22Rv1 (cell line): Measurements from ENCODE around the gene SBNO2.

ENCODE experiments used
- H3K27ac ChIP-seq: fragments of 450-650 bp; 2 replicates; pipeline ENCODE4 v1.5.1; 2017
- CTCF ChIP-seq: fragments of 450-650 bp; IDR thresholded peaks from 2 replicates; pipeline ENCODE4 v1.5.1; 2017; ENCODE audit warnings: mild to moderate bottlenecking
- ZFX ChIP-seq: fragments of 450-650 bp; IDR thresholded peaks from 2 replicates; pipeline ENCODE4 v1.6.1; 2017; ENCODE audit warnings: antibody characterized with exemption, borderline replicate concordance

SBNO2 gene

GRCh38 chr19:1140272-1141027 is 33.6 kb downstream of the SBNO2 start:
- TF ChIP-seq ZFX (no peak), CTCF (no peak)
- H3K27ac ChIP-seq = no peak overlapping the region

- no peak for TF ChIP-seq ZFX
- TF ChIP-seq CTCF = no peak
- no peak overlapping the region for H3K27ac ChIP-seq
Measured at GRCh38 chr19:1139126-1139525, 34.9 kb downstream of the SBNO2 start.

- no peak for TF ChIP-seq ZFX
- TF ChIP-seq CTCF = no peak
- no peak overlapping the region for H3K27ac ChIP-seq
Measured at GRCh38 chr19:1138121-1138520, 35.9 kb downstream of the SBNO2 start.

GRCh38 chr19:1136621-1137317 is 37.3 kb downstream of the SBNO2 start:
- TF ChIP-seq ZFX = no peak
- TF ChIP-seq CTCF = no peak

GRCh38 chr19:1136201-1136600 is 37.9 kb downstream of the SBNO2 start:
- TF ChIP-seq CTCF (no peak), ZFX (no peak)
- H3K27ac ChIP-seq = no peak overlapping the region

More at GRCh38 chr19:1136621-1137317, 37.3 kb downstream of the SBNO2 start:
- no peak overlapping the region for H3K27ac ChIP-seq

GRCh38 chr19:1135454-1135853 is 38.6 kb downstream of the SBNO2 start:
- TF ChIP-seq CTCF = no peak
- TF ChIP-seq ZFX = no peak
- H3K27ac ChIP-seq = no peak overlapping the region

- H3K27ac ChIP-seq = no peak overlapping the region
- TF ChIP-seq ZFX (no peak), CTCF (no peak)
Measured at GRCh38 chr19:1134431-1134830, 39.6 kb downstream of the SBNO2 start.
